HEK293T (cell line): ENCODE data around the gene EML3.

Experiments used
- BHLHE40 ChIP-seq: fragments of 450-650 bp; IDR thresholded peaks from 2 replicates; pipeline ENCODE4 v1.6.1; 2016; ENCODE audit warnings: mild to moderate bottlenecking, moderate library complexity, borderline replicate concordance
- CTBP1 ChIP-seq: fragments of 450-650 bp; IDR thresholded peaks from 2 replicates; pipeline ENCODE4 v1.6.1; 2016; ENCODE audit warnings: borderline replicate concordance
- SP1 ChIP-seq: fragments of 450-650 bp; IDR thresholded peaks from 2 replicates; pipeline ENCODE4 v1.6.1; 2017
- TF ChIP-seq, protein P1 (sequence below): fragments of 450-650 bp; IDR thresholded peaks from 2 replicates; pipeline ENCODE4 v1.6.1; 2016

DNA sequence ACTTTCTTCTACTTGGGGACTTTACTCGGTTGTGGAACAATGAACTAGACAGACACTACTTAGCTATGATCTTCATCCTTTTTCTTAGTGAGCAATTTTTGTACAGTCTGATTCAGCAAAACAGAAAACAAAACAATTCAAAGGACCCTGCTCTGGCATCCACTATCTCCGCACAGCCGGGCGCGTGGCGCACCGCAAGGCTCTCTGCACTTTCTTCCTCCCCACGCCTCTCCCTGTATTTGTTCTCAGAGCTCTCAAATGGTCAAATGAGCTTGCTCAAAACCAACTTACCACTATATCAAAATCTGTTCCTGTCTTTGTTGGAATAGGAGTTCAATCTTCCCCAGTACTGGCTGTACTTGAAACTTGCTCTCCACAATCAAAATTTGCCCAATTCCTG, 46.3 kb downstream of the EML3 start:
- TF ChIP-seq, protein P1, sequence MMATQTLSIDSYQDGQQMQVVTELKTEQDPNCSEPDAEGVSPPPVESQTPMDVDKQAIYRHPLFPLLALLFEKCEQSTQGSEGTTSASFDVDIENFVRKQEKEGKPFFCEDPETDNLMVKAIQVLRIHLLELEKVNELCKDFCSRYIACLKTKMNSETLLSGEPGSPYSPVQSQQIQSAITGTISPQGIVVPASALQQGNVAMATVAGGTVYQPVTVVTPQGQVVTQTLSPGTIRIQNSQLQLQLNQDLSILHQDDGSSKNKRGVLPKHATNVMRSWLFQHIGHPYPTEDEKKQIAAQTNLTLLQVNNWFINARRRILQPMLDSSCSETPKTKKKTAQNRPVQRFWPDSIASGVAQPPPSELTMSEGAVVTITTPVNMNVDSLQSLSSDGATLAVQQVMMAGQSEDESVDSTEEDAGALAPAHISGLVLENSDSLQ = no peak
- TF ChIP-seq BHLHE40 (no peak), CTBP1 (no peak), SP1 (no peak)
